Activated CD8-positive, alpha-beta memory T cell treated with anti-CD3 and anti-CD28 coated beads, Interleukin-2, amount 50 U/mL, for 4 hours (primary cell): ENCODE measurements around the gene AWAT2.
"Not testable (repeated sequence)": the region's sequence is repeated elsewhere in the genome, so short reads cannot be mapped to it uniquely, and the experiment has no call there.

Experiments
- DNase-seq: peaks from one replicate; pipeline ENCODE4 v3.0.0-alpha.2; 2020

Gene AWAT2

GRCh38 chrX:70039758-70040157, 10.0 kb downstream of the AWAT2 start:
- DNase-seq, result no peak

- DNase-seq, result no peak
Measured at GRCh38 chrX:70038951-70039350, 10.8 kb downstream of the AWAT2 start.

- DNase-seq, result no peak
Measured at GRCh38 chrX:70038515-70038914, 11.2 kb downstream of the AWAT2 start.

- no peak for DNase-seq
Measured at GRCh38 chrX:70034646-70035045, 15.1 kb downstream of the AWAT2 start.

- no peak for DNase-seq
Measured at GRCh38 chrX:70033348-70034051, 16.2 kb downstream of the AWAT2 start.

- no peak for DNase-seq
Measured at GRCh38 chrX:70032792-70033191, 16.9 kb downstream of the AWAT2 start.

GRCh38 chrX:70030301-70030767, 19.4 kb downstream of the AWAT2 start:
- no peak for DNase-seq

GRCh38 chrX:70029863-70030262, 19.9 kb downstream of the AWAT2 start:
- no peak for DNase-seq

- DNase-seq, result no peak
Measured at GRCh38 chrX:70026851-70027200, 22.9 kb downstream of the AWAT2 start.

- DNase-seq, result no peak
Measured at GRCh38 chrX:70026112-70026850, 23.5 kb downstream of the AWAT2 start.

- DNase-seq, result no peak
Measured at GRCh38 chrX:70025464-70025863, 24.3 kb downstream of the AWAT2 start.

- no peak for DNase-seq
Measured at GRCh38 chrX:70022616-70023015, 27.1 kb downstream of the AWAT2 start.

- no peak for DNase-seq
Measured at GRCh38 chrX:70016513-70016912, 33.2 kb downstream of the AWAT2 start.

- no peak for DNase-seq
Measured at GRCh38 chrX:70013466-70014381, 36.0 kb downstream of the AWAT2 start.

GRCh38 chrX:70012756-70013155, 37.0 kb downstream of the AWAT2 start:
- DNase-seq, result no peak

GRCh38 chrX:70009970-70010369, 39.8 kb downstream of the AWAT2 start:
- DNase-seq, result no peak

- no peak for DNase-seq
Measured at GRCh38 chrX:70009049-70009448, 40.7 kb downstream of the AWAT2 start.

GRCh38 chrX:70007946-70008345, 41.8 kb downstream of the AWAT2 start:
- no peak for DNase-seq

- no peak for DNase-seq
Measured at GRCh38 chrX:70001708-70002341, 47.9 kb downstream of the AWAT2 start.

GRCh38 chrX:70001269-70001668, 48.5 kb downstream of the AWAT2 start:
- DNase-seq, result no peak

GRCh38 chrX:69998299-69998698, 51.4 kb downstream of the AWAT2 start:
- not testable (repeated sequence) for DNase-seq

GRCh38 chrX:69996113-69996468, 53.6 kb downstream of the AWAT2 start:
- DNase-seq, result no peak
